Hematopoietic multipotent progenitor cell treated with erythropoietin and hydrocortisone succinate and interleukin-3 and kit ligand, for 4 days (in vitro differentiated cells): ENCODE measurements around the gene WDFY1.
A peak's percentile ranks its signal among the peaks of the same experiment; 100 is the strongest.
"Not testable (repeated sequence)": the region's sequence is repeated elsewhere in the genome, so short reads cannot be mapped to it uniquely, and the experiment has no call there.

Experiments
- DNase-seq: peaks from one replicate; pipeline ENCODE4 v3.0.0-alpha.2; 2015

The WDFY1 gene

GRCh38 chr2:223889229-223889628 is 55.9 kb downstream of the WDFY1 start:
- no peak for DNase-seq

GRCh38 chr2:223888251-223888650 is 56.9 kb downstream of the WDFY1 start:
- no peak for DNase-seq

- no peak for DNase-seq
Measured at GRCh38 chr2:223887127-223887526, 58.0 kb downstream of the WDFY1 start.

- no peak for DNase-seq
Measured at GRCh38 chr2:223886726-223887125, 58.4 kb downstream of the WDFY1 start.

GRCh38 chr2:223884399-223884798 is 60.7 kb downstream of the WDFY1 start:
- DNase-seq, result no peak

GRCh38 chr2:223882715-223883114 is 62.4 kb downstream of the WDFY1 start:
- DNase-seq, result no peak

- no peak for DNase-seq
Measured at GRCh38 chr2:223880796-223881195, 64.3 kb downstream of the WDFY1 start.

GRCh38 chr2:223877721-223878410 is 67.3 kb downstream of the WDFY1 start:
- DNase-seq, result peak; percentile 37

GRCh38 chr2:223873672-223874071 is 71.5 kb downstream of the WDFY1 start:
- DNase-seq, result no peak

- not testable (repeated sequence) for DNase-seq
Measured at GRCh38 chr2:223872772-223873171, 72.4 kb downstream of the WDFY1 start.

GRCh38 chr2:223871661-223872060 is 73.5 kb downstream of the WDFY1 start:
- not testable (repeated sequence) for DNase-seq

- DNase-seq, result peak; percentile 58
Measured at GRCh38 chr2:223870840-223871611, 74.1 kb downstream of the WDFY1 start.

GRCh38 chr2:223868005-223868404 is 77.1 kb downstream of the WDFY1 start:
- DNase-seq, result no peak

GRCh38 chr2:223865907-223866508 is 79.1 kb downstream of the WDFY1 start:
- DNase-seq, result peak; percentile 23

GRCh38 chr2:223865124-223865523 is 80.0 kb downstream of the WDFY1 start:
- no peak for DNase-seq

- DNase-seq, result no peak
Measured at GRCh38 chr2:223863491-223863890, 81.6 kb downstream of the WDFY1 start.

GRCh38 chr2:223860809-223861738 is 84.1 kb downstream of the WDFY1 start:
- DNase-seq, result no peak

GRCh38 chr2:223859070-223859469 is 86.1 kb downstream of the WDFY1 start:
- no peak for DNase-seq

- no peak for DNase-seq
Measured at GRCh38 chr2:223856584-223856983, 88.6 kb downstream of the WDFY1 start.

- DNase-seq, result no peak
Measured at GRCh38 chr2:223856021-223856420, 89.1 kb downstream of the WDFY1 start.

- DNase-seq, result no peak
Measured at GRCh38 chr2:223855426-223855825, 89.7 kb downstream of the WDFY1 start.

GRCh38 chr2:223854741-223855140 is 90.4 kb downstream of the WDFY1 start:
- no peak for DNase-seq

GRCh38 chr2:223853425-223853837 is 91.7 kb downstream of the WDFY1 start:
- no peak for DNase-seq
